Small intestine (tissue), 7 donors: ENCODE measurements around the gene CEBPB. TPM values are rescaled to one million over a fixed set of nuclear protein-coding genes. Genes with fewer than 3 reads are reported as not detected.
"Not testable (repeated sequence)": the region's sequence is repeated elsewhere in the genome, so short reads cannot be mapped to it uniquely, and the experiment has no call there.

ENCODE experiments used
- DNase-seq, 2 donors: peaks; one replicate each; pipeline versions ENCODE4 v3.0.0 to v3.0.0-alpha.2; 2013
- FAIRE-seq: peaks from 2 replicates; lab custom pipeline; 2012; peaks lifted over from hg19 to GRCh38; lab: Jason Lieb, UNC
- H3K27ac ChIP-seq, 3 donors: one replicate each; pipeline ENCODE4 v1.5.1; 2013; ENCODE audit warnings: low read length in 2 of 3, mild to moderate bottlenecking in 2 of 3, control low read depth in 1 of 3, inconsistent platforms in 1 of 3, low read depth in 1 of 3, moderate library complexity in 1 of 3
- H3K27me3 ChIP-seq, 3 donors: one replicate each; pipeline ENCODE4 v1.6.1; 2013; ENCODE audit warnings: low read length in 3 of 3, inconsistent platforms in 1 of 3; ENCODE audit not compliant: control insufficient read depth in 3 of 3, insufficient read depth in 3 of 3
- H3K36me3 ChIP-seq, 3 donors: one replicate each; pipeline ENCODE4 v1.6.1; 2013; ENCODE audit warnings: low read length in 3 of 3, inconsistent platforms in 1 of 3, low read depth in 1 of 3, mild to moderate bottlenecking in 1 of 3, moderate library complexity in 1 of 3; ENCODE audit not compliant: control insufficient read depth in 3 of 3, insufficient read depth in 2 of 3
- H3K4me1 ChIP-seq, 3 donors: one replicate each; pipeline ENCODE4 v1.6.1; 2013; ENCODE audit warnings: low read length in 2 of 3, inconsistent platforms in 1 of 3, low read depth in 1 of 3, mild to moderate bottlenecking in 1 of 3, moderate library complexity in 1 of 3; ENCODE audit not compliant: control insufficient read depth in 3 of 3, insufficient read depth in 2 of 3
- H3K4me3 ChIP-seq, 3 donors: one replicate each; pipeline ENCODE4 v1.5.1; 2013; ENCODE audit warnings: low read length in 3 of 3, control low read depth in 1 of 3, inconsistent platforms in 1 of 3, low read depth in 1 of 3, mild to moderate bottlenecking in 1 of 3, moderate library complexity in 1 of 3
- H3K9me3 ChIP-seq, 2 donors: one replicate each; pipeline ENCODE4 v1.6.1; 2013; ENCODE audit warnings: low read depth in 1 of 2, low read length in 1 of 2; ENCODE audit not compliant: control insufficient read depth in 2 of 2, insufficient read depth in 1 of 2
- WGBS, 3 donors: extraction: QIAGEN DNeasy Blood & Tissue Kit; methylation state at CpG; one replicate each; pipeline ENCODE4 v1.1.7; 2013; 5-methylcytosine and 5-hydroxymethylcytosine counted together
- polyA plus RNA-seq, 4 donors: library from polyadenylated mRNA; stranded (reverse) in 3 of 4; unstranded in 1 of 4; fragments of 200-250 nt in 3 of 4; fragments of 120-200 nt in 1 of 4; gene quantifications; one replicate each; pipeline versions ENCODE4 v1.2.1 to v1.2.3, GENCODE V29; 2013
- donor health status: healthy with polysubstance abuse.
- donor health status: control.
- donor health status: control.
- donor health status: Bipolar disorder and iron deficiency.
- donor health status: healthy.

The CEBPB gene
- polyA plus RNA-seq, 4 donors, result 7.6 to 26.0 (median 20.4) TPM

DNA sequence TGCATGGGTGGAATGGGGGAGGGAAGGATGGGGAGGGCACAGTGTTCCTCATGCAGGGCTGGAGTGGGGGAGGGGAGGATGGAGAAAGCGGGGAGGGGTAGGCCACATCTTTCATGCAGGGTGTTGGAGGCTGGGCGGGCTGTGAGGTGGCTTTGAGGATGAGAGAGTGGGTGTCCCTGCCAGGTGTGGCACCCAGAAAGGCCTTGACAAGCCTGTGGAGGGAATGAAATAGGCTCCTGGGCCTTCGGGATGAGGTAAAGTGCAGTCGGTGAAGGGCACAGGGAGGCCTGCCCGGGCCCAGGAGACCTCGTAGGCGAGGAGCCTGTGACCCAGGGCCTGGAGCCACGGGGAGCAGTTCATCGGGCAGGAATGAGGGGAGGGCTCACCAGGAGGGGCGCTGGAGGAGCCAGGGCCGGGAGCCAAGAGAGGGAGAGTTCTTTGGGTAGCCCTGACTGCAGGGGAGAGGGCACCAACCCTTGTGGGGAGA lies 7.6 kb downstream of the CEBPB start:
- no peak overlapping the region for H3K4me3 ChIP-seq
- peaks cover 0 to 17% (median 2%) of the 10 kb centered on the region in 3 donors for H3K4me1 ChIP-seq
- no peak for FAIRE-seq
- H3K27me3 ChIP-seq, result no peaks in the 10 kb centered on the region
- WGBS, 3 donors, result 55 to 67% (median 60%) methylated on average over 11 of the region's 11 CpGs
- no peak overlapping the region for H3K27ac ChIP-seq
- DNase-seq, result no peak
- peaks cover 0 to 33% (median 0%) of the 10 kb centered on the region in 3 donors for H3K36me3 ChIP-seq
- peaks cover 0 to 12% of the 10 kb centered on the region in 2 donors for H3K9me3 ChIP-seq

DNA sequence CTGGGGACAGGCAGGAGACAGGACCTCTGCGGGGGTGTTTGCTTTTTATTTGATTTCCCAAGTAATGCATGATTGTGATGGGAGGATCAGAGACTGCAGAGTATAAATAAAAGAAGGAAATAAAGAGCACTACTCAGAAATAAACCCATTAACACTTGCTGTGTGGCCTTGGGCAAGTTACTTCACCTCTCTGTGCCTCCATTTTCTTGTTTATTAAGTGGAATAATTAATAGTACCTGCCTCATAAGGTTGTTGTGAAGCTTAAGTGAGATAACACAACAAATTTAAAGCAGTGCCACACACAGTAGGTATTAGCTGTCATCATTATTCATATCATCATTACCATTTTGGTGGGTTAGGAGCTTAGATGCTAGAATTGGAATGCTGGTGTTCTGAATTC lies 8.1 kb downstream of the CEBPB start:
- H3K27ac ChIP-seq, result no peak overlapping the region
- no peaks in the 10 kb centered on the region for H3K27me3 ChIP-seq
- peaks cover 0 to 28% (median 0%) of the 10 kb centered on the region in 3 donors for H3K36me3 ChIP-seq
- FAIRE-seq (no peak), DNase-seq (no peak)
- H3K9me3 ChIP-seq, result peaks cover 0 to 15% of the 10 kb centered on the region in 2 donors
- H3K4me3 ChIP-seq, result no peak overlapping the region
- WGBS, 3 donors, result 94 to 100% (median 100%) methylated on average over 1 of the region's 1 CpG
- H3K4me1 ChIP-seq, result peaks cover 0 to 12% (median 0%) of the 10 kb centered on the region in 3 donors

DNA sequence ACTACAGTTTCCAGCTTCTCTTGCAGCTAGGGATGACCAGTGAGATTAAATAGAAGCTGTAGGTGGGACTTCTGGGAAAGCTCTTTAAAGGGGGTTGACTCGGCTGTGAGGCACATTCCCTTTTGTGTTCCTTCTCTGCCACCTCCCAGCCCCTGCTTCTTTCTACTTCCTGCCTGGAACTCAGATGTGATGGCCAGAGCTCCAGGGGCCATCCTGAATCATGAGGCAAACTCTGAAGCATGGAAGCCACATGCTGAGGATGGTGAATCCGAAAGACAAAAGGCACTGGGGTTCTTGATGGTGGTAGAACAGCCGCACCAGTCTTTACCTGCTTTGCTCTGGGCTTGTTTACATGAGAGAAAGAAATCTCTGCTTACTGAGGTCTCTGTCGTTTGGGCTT lies 9.1 kb downstream of the CEBPB start:
- H3K36me3 ChIP-seq, result peaks cover 0 to 18% (median 0%) of the 10 kb centered on the region in 3 donors
- no peaks in the 10 kb centered on the region for H3K27me3 ChIP-seq
- FAIRE-seq, result no peak
- peaks cover 0 to 2% (median 0%) of the 10 kb centered on the region in 3 donors for H3K4me1 ChIP-seq
- 87 to 90% (median 89%) methylated on average over 4 of the region's 4 CpGs for WGBS, 3 donors
- H3K4me3 ChIP-seq, result no peak overlapping the region
- H3K9me3 ChIP-seq, result peaks cover 0 to 17% of the 10 kb centered on the region in 2 donors
- no peak overlapping the region for H3K27ac ChIP-seq
- no peak for DNase-seq

DNA sequence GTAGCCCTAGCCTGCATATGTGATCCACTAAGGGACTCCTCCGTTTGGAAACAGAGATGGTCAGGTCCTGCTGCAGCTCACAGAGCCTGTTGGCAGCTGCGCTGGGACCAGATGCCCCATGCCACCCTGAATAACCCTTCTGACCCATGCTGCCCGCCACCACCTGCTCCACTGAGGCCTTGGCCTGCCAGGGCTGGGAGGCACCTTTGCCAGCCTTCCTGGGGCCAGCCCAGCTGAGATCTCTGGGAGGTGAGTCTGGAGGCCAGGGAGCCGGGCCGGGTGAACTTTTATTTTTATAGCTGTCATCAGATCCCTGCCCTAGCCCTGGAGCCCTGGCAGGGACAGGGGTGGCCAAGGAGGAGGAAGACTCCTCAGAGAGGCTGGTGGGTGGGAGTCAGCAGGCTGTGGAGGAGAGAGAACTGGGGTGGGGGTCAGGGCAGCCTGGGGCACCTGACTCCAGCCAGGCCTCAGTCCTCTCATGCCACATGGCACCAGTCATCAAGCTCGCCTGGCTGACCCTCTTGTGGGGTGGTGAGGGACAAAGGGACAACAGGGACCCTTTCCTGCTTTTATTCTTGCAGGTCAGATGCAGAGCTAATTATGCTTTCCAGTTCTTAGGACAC lies 10.0 kb downstream of the CEBPB start:
- FAIRE-seq, result no peak
- H3K27ac ChIP-seq, result no peak overlapping the region
- DNase-seq, result no peak

DNA sequence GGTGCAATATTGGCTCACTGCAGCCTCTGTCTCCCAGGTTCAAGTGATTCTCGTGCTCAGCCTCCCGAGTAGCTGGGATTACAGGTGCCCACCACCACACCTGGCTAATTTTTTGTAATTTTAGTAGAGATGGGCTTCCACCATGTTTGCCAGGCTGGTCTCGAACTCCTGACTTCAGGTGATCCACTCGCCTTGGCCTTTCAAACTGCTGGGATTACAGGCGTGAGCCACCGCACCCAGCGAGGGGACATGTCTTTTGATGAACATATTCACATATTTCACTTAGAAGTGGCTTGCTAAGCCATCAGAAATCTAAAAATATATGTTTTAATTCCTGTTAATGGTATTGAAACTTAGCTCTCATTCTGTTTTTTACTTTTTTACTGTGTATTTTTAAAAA lies 11.1 kb downstream of the CEBPB start:
- H3K4me3 ChIP-seq, FAIRE-seq, H3K27me3 ChIP-seq, H3K27ac ChIP-seq, DNase-seq, H3K36me3 ChIP-seq, H3K4me1 ChIP-seq: not testable (repeated sequence)
- peaks cover 0 to 17% of the 10 kb centered on the region in 2 donors for H3K9me3 ChIP-seq
- 93 to 96% (median 95%) methylated on average over 7 of the region's 7 CpGs for WGBS, 3 donors

More for the DNA sequence above, 10.0 kb downstream of the CEBPB start:
- no peaks in the 10 kb centered on the region for H3K27me3 ChIP-seq
- WGBS, 3 donors, result 62 to 81% (median 67%) methylated on average over 6 of the region's 6 CpGs
- H3K36me3 ChIP-seq, result peaks cover 0 to 11% (median 0%) of the 10 kb centered on the region in 3 donors
- no peak overlapping the region for H3K4me3 ChIP-seq
- H3K4me1 ChIP-seq, result no peaks in the 10 kb centered on the region
- H3K9me3 ChIP-seq, result peaks cover 0 to 17% of the 10 kb centered on the region in 2 donors

DNA sequence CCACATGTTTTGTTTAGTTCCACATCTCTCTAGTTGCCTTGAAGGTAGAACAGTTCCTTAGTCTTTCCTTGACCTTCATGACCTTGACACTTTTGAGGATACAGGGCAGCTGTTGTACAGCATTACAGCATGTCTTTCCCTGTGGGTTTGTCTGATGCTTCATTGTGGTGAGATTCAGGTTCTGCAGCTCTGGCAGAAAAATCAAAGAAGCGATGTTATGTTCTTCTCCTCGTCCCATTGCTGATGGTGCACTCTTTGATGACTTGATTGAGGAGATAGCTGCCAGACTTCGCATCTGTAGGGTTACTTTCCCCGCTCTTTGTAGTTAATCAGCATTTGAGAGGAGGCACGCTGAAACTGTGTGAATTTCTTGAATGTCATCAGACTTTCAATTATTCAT lies 12.0 kb downstream of the CEBPB start:
- Histone ChIP-seq H3K4me3 (no peak overlapping the region), H3K9me3 (peaks cover 0 to 17% of the 10 kb centered on the region in 2 donors), H3K27me3 (no peaks in the 10 kb centered on the region), H3K27ac (no peak overlapping the region), H3K4me1 (no peaks in the 10 kb centered on the region), H3K36me3 (no peaks in the 10 kb centered on the region)
- FAIRE-seq, result no peak
- WGBS, 3 donors, result 83 to 88% (median 85%) methylated on average over 5 of the region's 5 CpGs
- DNase-seq, result no peak

DNA sequence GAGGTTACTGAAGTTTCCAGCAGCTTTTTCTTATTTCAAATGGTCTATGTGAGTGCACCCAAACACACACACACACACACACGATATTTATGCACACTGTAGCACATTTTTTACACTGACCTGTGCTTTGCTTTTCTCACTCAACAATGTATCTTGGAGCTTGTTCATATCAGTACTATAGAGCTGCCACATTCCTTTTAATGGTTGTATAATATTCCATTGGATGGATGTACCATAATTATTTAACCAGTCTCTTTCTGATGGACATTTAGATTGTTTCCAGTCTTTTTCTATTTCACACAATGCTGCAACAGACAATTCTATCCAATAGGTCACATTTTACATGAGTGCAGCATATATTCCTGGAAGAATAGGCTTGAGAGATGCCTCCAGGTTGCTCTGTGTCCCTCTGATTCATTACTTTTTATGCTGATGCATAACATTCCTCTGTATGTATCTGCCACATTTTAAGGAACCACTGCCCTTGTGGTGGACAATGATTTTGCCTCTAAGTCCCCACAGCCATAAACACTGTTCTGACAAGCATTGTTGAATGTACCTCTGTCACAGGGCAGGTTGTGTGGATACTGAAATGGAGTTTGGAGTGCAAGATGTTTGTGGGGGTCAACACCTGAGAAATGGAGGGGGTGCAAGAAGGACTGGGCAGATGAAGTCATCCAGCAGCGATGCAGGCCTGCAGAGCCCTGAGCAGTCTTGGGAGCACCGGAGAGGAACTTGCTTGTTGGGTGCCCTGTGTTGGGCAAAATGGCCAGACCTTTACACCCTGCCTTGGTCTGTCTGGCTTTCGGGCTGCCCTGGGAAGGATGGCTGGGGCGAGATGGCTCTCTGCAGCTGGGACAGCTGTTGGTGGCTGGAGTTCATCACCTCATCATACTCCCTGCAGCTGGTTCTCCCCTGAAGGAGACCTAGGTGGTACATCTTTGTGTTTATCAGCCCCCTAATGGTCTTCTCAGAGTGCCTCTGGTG lies 13.6 kb downstream of the CEBPB start:
- H3K36me3 ChIP-seq, result no peaks in the 10 kb centered on the region
- DNase-seq, result no peak
- WGBS, 3 donors, result 93 to 98% (median 96%) methylated on average over 5 of the region's 5 CpGs
- peaks cover 0 to 7% (median 0%) of the 10 kb centered on the region in 3 donors for H3K4me1 ChIP-seq
- peaks cover 0 to 17% of the 10 kb centered on the region in 2 donors for H3K9me3 ChIP-seq
- H3K4me3 ChIP-seq, result no peak overlapping the region
- H3K27ac ChIP-seq, result no peak overlapping the region
- no peak for FAIRE-seq
- no peaks in the 10 kb centered on the region for H3K27me3 ChIP-seq

DNA sequence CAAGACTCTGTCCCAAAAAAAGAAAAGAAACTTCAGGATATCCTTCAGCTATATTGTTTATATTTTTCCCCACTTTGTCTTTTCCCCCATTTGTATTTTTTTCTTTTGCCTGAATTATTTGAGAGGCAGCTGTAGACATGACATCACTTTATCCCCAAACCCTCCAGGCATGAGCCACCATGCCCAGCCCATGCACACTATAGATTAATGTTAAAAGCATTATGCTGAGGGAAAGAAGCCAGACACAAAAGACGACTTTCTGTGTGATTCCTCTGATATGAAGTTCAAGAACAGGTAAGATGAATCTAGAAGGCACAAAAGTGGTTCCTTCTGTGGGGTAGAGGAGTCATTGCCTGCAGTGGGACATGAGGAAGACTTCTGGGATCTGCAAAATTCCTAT lies 16.4 kb downstream of the CEBPB start:
- Histone ChIP-seq H3K36me3 (no peaks in the 10 kb centered on the region), H3K9me3 (peaks cover 0 to 11% of the 10 kb centered on the region in 2 donors), H3K4me1 (peaks cover 0 to 7% (median 0%) of the 10 kb centered on the region in 3 donors), H3K27ac (no peak overlapping the region), H3K4me3 (no peak overlapping the region), H3K27me3 (no peaks in the 10 kb centered on the region)
- 50 to 82% (median 66%) methylated on average over 1 of the region's 1 CpG for WGBS, 3 donors
- FAIRE-seq (no peak), DNase-seq (no peak)
